HCT116 (cell line): ENCODE measurements around the gene MUS81.

ENCODE experiments used
- RAD21 ChIP-seq: IDR thresholded peaks from 2 replicates; pipeline ENCODE4 v1.6.1; 2012; ENCODE audit warnings: low read depth, mild to moderate bottlenecking
- ZNF274 ChIP-seq: fragments of 200-500 bp; sonication (Bioruptor generic); IDR thresholded peaks from 2 replicates; pipeline ENCODE4 v1.6.1; 2014; ENCODE audit warnings: mild to moderate bottlenecking, low read depth, low read length, inconsistent platforms
- TF ChIP-seq, protein P1 (sequence below), 3 experiments: fragments of 200-600 bp in 1 of 3; sonication (generic) in 1 of 3; IDR thresholded peaks in 2 of 3; conservative IDR thresholded peaks in 1 of 3; 2 replicates each; pipeline ENCODE4 v1.5.1; 2012 to 2017; ENCODE audit warnings: low read depth in 2 of 3, low read length in 2 of 3, antibody characterized with exemption in 1 of 3, borderline replicate concordance in 1 of 3, control low read depth in 1 of 3, mild to moderate bottlenecking in 1 of 3, mixed read lengths in 1 of 3, mixed run types in 1 of 3, moderate library complexity in 1 of 3; ENCODE audit not compliant: insufficient read depth in 1 of 3

DNA sequence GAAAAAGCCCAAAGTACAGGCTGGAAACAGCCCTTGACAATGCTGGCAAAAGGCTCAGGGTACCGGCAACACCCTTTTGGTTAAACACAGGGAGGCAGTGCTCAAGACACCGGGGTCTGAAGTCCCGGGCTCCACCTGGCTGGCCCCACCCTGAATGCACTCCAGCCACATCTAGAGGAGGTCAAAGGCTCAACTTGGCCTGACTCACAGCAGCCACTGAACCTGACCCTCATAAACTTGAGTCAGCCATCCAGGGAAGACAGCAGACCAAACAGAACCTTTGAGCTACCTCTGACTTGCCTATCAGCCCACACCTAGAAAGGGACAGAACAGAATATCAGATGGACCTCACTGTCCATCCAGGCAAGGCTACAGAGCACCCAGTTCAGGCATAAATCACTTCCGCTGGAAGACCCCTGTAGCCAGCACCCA is 6.1 kb upstream of the MUS81 start:
- TF ChIP-seq, protein P1, sequence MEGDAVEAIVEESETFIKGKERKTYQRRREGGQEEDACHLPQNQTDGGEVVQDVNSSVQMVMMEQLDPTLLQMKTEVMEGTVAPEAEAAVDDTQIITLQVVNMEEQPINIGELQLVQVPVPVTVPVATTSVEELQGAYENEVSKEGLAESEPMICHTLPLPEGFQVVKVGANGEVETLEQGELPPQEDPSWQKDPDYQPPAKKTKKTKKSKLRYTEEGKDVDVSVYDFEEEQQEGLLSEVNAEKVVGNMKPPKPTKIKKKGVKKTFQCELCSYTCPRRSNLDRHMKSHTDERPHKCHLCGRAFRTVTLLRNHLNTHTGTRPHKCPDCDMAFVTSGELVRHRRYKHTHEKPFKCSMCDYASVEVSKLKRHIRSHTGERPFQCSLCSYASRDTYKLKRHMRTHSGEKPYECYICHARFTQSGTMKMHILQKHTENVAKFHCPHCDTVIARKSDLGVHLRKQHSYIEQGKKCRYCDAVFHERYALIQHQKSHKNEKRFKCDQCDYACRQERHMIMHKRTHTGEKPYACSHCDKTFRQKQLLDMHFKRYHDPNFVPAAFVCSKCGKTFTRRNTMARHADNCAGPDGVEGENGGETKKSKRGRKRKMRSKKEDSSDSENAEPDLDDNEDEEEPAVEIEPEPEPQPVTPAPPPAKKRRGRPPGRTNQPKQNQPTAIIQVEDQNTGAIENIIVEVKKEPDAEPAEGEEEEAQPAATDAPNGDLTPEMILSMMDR (IDR thresholded peaks at IDR 0.05 in 2 of 3, conservative IDR thresholded peaks at IDR 0.05 in 1 of 3; ENCODE audit: borderline replicate concordance in 1 of 3, insufficient read depth in 1 of 3, low read depth in 2 of 3, low read length in 2 of 3) = no peak
- TF ChIP-seq RAD21 = no peak
- no peak for TF ChIP-seq ZNF274
